RCC 7860 (cell line): ENCODE data around the gene BOD1L2.

Source experiments
- DNase-seq: peaks from one replicate; pipeline ENCODE4 v3.0.0-alpha.2; 2015; ENCODE audit warnings: low spot score
- FAIRE-seq: peaks from 2 replicates; lab custom pipeline; 2012; peaks lifted over from hg19 to GRCh38; lab: Jason Lieb, UNC

Gene BOD1L2

DNA sequence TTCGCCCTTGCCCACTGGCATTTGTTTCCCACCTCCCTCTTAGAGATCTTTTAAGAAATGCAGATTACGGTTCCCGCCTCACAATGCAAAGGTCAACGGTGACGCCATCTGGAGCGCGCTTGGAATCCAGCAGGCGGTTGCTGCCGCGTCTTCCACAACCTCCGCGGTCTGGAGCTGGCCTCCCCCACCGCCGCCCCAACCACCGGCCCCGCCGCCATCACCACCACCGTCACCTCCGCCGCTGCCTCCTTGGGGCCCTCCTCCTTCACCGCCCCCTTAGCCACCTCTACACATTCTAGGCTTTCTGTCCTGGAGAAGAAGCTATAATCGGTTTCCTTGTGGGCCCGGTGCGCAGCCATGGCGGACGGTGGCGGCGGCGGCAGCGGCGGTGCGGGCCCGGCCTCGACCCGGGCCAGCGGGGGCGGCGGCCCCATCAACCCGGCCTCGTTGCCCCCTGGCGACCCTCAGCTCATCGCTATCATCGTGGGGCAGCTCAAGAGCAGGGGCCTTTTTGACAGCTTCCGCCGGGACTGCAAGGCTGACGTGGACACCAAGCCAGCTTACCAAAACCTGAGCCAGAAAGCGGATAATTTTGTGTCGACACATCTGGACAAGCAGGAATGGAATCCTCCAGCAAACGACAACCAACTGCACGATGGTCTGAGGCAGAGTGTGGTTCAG, at the start of gene BOD1L2:
BOD1L2 (plus strand) TSS at position 132 of the 681 bp plus-strand sequence; CDS start at position 358, 226 bp downstream.
- FAIRE-seq = no peak
- no peak for DNase-seq

DNA sequence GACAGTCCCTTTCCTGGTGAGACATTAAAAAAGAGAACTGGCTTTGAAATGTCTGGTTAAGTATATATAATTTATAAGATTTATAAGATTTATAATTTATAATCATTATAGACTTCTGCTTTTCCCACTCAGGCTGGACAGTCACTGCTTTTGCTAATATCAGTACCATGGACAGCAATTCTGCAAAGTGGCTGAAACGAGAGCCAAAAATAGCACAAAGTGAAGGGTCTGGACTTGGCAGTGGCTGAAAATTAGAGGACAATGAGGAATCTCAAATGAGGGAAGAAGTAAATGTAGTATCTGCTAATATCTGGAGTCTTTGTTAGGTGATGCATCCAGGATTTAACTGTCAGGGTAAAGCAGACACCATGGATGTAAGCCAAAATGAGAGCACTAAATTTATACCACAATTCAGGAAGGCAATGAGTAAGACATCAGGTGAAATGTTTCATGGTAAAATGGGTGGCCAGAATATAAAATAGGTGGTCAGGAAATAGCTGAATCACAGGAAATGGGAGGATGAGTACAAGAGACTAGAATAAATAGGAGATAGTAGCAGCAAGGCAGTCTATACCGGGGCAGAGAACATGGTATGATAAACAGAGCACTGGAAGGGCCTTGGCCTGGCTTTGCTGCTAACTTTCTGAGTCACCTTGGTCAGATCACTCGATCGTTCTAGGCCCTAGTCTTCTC, 39.6 kb upstream of the BOD1L2 start:
- FAIRE-seq = no peak
- DNase-seq = peak; percentile 14

- DNase-seq (peak; percentile 13), FAIRE-seq (no peak)
These were observed 36.6 kb upstream of the BOD1L2 start for GRCh38 chr18:57110290-57110689.

DNA sequence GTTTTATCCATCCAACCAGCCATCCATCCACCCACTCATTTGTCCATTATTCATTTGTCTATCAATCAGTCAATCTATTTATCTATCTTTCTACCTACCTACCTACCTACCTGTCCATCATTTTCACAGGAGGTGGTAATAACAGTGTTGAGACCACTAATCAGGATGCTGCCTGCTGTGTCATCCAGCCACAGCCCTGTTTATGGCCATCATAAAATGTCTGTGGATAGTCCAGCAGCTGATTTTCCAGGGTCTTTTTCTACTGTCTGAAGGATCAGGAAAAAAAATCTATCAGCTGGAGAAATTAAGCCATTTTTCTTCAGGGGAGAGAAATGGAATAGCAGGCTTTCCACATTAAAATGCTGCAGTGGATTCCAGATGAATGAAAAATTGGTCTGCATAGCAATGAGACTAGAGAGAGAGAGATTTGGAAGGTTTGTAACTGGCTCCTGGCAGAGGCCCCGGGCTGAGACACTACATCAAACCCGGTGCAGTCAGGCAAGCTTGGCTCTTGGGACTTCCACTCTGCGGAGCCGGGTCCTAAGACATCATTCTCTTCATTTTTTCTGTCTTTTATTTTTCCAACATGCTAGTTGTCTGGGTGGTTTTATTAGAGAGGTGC, 33.0 kb upstream of the BOD1L2 start:
- FAIRE-seq (no peak), DNase-seq (no peak)

DNA sequence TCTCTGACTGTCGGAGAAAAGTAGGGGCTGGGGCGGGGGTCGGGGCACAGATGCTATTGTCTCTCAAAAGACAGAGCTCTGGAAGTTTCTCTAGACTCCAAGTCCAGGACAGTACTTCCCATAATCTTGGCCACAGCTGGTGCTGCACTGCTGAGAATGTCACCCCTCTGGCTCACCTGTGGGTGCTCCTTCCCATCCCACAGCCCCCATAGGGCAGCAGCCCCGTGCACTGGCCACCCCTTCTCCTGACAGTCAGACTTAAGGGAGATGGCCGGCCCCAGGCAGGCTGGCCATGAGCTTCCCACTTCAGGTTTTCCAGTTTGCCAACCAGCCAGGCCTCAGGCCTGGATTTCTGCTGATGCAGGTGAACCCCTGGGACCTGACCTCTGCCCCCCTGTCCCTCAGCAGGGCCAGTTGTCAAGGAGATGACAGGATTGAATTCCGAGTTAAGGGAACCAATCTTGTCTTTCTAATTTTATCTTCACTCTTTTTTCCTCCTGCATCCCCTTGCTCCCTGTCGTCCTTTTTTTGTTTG, 30.2 kb upstream of the BOD1L2 start:
- no peak for DNase-seq
- FAIRE-seq = no peak

- no peak for FAIRE-seq
These were observed 25.3 kb upstream of the BOD1L2 start for GRCh38 chr18:57121542-57122112.

GRCh38 chr18:57122936-57123510, 23.9 kb upstream of the BOD1L2 start:
- DNase-seq = no peak
- no peak for FAIRE-seq

More at GRCh38 chr18:57121542-57122112, 25.3 kb upstream of the BOD1L2 start:
- DNase-seq = no peak

GRCh38 chr18:57125627-57126026, 21.3 kb upstream of the BOD1L2 start:
- DNase-seq (no peak), FAIRE-seq (no peak)

- no peak for DNase-seq
- FAIRE-seq = no peak
These were observed 18.5 kb upstream of the BOD1L2 start for GRCh38 chr18:57128220-57128932.

DNA sequence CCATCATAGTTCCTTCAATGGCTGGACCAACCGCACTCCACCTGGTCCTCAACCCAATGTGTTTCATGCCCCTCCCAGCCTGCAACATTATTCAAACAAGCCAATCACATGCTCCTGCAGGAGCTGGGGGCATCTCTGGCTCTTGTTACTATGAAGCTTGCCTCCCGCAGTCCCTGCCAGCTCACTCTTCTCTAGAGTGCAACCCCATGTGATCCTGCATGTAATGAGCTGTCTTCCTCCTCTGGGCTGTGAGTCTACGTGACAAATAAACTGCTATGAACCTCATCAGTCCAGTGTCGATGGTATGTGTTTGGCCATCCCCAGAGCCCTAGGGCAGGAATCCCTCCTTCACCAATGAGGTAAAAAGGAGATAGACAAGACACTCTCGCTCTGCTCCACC, 15.8 kb upstream of the BOD1L2 start:
- no peak for DNase-seq
- FAIRE-seq = no peak

GRCh38 chr18:57131782-57132181, 15.1 kb upstream of the BOD1L2 start:
- no peak for DNase-seq
- no peak for FAIRE-seq

DNA sequence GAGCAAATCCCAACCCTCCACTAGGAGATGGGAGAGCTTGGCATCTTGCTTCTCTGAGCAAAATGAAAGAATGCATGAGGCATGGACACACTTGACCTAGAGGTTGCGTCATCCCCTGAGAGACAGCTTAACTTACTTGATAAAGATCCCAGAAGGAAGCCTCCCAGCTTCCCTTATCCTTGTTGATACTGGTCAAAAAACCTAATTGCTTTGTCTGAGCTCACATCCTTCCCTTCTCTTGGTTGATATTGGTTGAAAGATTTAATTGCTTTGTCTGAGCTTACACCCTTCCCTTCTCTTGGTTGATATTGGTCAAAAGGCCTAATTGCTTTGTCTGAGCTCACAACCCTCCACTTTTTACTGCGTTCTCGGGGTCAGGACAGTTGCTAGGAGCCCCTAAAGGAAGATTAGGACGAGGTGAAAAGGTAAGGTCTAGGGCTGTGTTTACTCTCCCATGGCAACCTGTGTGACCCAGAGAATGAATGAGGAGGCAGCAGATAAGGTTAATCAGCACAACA, 12.2 kb upstream of the BOD1L2 start:
- no peak for DNase-seq
- FAIRE-seq = no peak

- no peak for FAIRE-seq
- no peak for DNase-seq
These were observed 11.2 kb upstream of the BOD1L2 start for GRCh38 chr18:57135699-57136098.

- FAIRE-seq = no peak
- no peak for DNase-seq
These were observed 9.0 kb upstream of the BOD1L2 start for GRCh38 chr18:57137847-57138246.

DNA sequence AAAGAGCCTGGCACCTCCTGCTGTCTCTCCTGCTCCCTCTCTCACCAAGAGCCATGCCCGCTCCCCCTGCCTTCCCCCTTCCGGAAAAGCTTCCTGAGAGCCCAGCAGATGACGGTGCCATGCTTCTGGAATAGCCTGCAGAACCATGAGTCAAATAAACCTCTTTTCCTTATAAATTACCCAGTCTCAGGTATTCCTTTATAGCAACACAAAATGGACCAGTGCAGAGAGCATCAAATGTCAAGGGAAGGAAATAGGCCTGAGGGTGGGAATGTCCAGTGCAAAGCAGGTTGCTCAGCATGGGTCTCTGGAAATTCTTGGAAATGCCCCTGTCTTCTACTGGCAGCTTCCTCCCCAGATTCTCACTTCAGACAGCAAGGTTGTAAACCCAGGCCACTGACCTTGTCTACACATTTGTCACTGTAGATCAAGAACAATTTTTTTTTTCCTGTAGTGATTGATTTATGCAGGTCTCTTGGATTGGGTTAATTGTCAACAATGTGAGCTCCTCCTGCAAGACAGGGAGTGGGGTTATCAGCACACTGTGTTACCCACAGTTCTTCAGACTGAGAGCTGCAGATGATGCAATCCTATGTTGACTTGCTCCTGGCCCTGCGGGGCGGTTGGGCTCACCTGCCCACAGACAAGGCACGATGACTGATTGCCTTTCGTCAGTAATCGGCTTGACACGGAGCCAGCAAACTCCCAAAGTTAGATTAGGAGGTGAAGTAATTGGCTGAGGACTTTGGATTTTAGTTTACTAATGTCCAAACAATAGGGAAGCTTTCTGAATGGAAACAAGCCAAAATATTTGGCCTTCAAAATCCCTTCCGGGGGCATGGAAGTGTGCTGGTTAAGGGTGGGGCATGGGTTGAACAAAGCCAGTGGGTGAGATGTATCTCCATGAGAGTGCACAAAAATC, 5.4 kb upstream of the BOD1L2 start:
- FAIRE-seq = no peak
- DNase-seq = no peak

GRCh38 chr18:57142324-57142723, 4.6 kb upstream of the BOD1L2 start:
- FAIRE-seq (no peak), DNase-seq (no peak)

DNA sequence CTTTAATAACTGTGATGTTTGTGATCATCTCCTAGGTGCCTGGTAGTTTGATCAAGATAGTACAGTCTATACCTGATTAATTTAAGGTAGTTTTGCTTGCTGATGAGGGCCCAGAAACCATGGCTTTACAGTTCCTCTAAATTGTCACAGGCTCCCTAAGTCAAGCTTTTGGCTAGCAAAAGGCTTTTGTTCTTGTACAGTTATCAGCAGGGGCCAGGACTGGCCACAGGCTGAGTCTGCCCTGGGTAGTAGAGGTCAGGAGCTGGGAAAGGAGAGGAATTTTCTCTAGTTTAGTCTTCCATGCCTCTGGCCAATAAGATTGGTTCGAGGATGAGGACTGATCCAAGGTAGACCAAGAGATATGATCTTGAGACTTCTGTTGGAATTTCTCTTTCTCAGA, 3.6 kb upstream of the BOD1L2 start:
- FAIRE-seq = no peak
- DNase-seq = no peak

GRCh38 chr18:57148263-57148662, 1.4 kb downstream of the BOD1L2 start:
- no peak for FAIRE-seq
- DNase-seq = no peak

- FAIRE-seq (no peak), DNase-seq (no peak)
These were observed 2.2 kb downstream of the BOD1L2 start for GRCh38 chr18:57149051-57149450.
